HG02642 (cell line): ENCODE results near the gene PHF21A.

Source experiments
- ATAC-seq: cut with Tn5 transposase; IDR thresholded peaks from one replicate; pipeline ENCODE4 v1.9.1; 2021; ENCODE audit warnings: mild to moderate bottlenecking; ENCODE audit not compliant: unreplicated experiment, poor library complexity

Gene PHF21A

GRCh38 chr11:45894555-45895247 is 226.6 kb downstream of the PHF21A start:
- ATAC-seq: no peak

GRCh38 chr11:45892856-45893255 is 228.4 kb downstream of the PHF21A start:
- ATAC-seq: no peak

GRCh38 chr11:45890886-45891550 is 230.2 kb downstream of the PHF21A start:
- ATAC-seq: no peak

- ATAC-seq: no peak
Measured at GRCh38 chr11:45889966-45890365, 231.3 kb downstream of the PHF21A start.

GRCh38 chr11:45889555-45889954 is 231.7 kb downstream of the PHF21A start:
- ATAC-seq: no peak

- ATAC-seq: no peak
Measured at GRCh38 chr11:45887587-45887986, 233.7 kb downstream of the PHF21A start.

GRCh38 chr11:45886816-45887520 is 234.3 kb downstream of the PHF21A start:
- ATAC-seq: no peak

- ATAC-seq: no peak
Measured at GRCh38 chr11:45885921-45886721, 235.1 kb downstream of the PHF21A start.

GRCh38 chr11:45885274-45885920 is 235.9 kb downstream of the PHF21A start, which contains the start of gene MAPK8IP1:
Gene MAPK8IP1 (plus strand): TSS chr11:45885651. CDS start chr11:45885821, 170 bp downstream.
- ATAC-seq: peak; percentile 65

- no peak for ATAC-seq
Measured at GRCh38 chr11:45884596-45885185, 236.6 kb downstream of the PHF21A start.
